Rectal smooth muscle tissue (tissue), 1 donor: ENCODE data around the gene SPECC1.
"Not testable (repeated sequence)": the region's sequence is repeated elsewhere in the genome, so short reads cannot be mapped to it uniquely, and the experiment has no call there.

Experiments
- H3K27ac ChIP-seq: one replicate; pipeline ENCODE4 v1.7.0; 2013; ENCODE audit warnings: low read depth, low read length, inconsistent platforms
- H3K27me3 ChIP-seq: one replicate; pipeline ENCODE4 v1.7.0; 2013; ENCODE audit warnings: low read length; ENCODE audit not compliant: control insufficient read depth, insufficient read depth
- H3K36me3 ChIP-seq: one replicate; pipeline ENCODE4 v1.7.0; 2013; ENCODE audit warnings: low read length; ENCODE audit not compliant: control insufficient read depth, insufficient read depth
- H3K4me1 ChIP-seq: one replicate; pipeline ENCODE4 v1.7.0; 2013; ENCODE audit warnings: low read length; ENCODE audit not compliant: control insufficient read depth, insufficient read depth
- H3K4me3 ChIP-seq: one replicate; pipeline ENCODE4 v1.7.0; 2013; ENCODE audit warnings: low read length
- H3K9ac ChIP-seq: one replicate; pipeline ENCODE4 v1.7.0; 2013; ENCODE audit warnings: low read length

The SPECC1 gene

DNA sequence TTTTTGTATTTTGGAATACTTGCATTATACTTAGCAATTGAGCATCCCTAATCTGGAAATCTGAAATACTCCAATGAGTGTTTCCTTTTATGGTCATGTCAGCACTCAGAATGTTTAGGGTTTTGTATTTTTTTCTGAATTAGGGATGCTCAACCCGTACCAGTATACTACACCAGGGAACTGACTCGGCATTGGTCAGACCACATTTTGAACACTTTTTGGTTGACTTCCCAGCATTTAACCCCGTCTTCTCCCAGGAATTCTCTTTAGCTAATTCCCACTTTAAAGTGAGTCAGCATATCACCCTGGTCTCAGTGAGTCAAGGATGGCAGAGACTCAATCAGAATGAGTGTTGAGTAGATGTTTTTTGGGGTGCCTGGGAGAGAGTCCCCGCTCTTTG lies 177.9 kb downstream of the SPECC1 start:
- H3K36me3 ChIP-seq = no peaks in the 10 kb centered on the region
- H3K4me1 ChIP-seq = no peaks in the 10 kb centered on the region
- H3K9ac ChIP-seq = no peak overlapping the region
- no peak overlapping the region for H3K4me3 ChIP-seq
- no peaks in the 10 kb centered on the region for H3K27me3 ChIP-seq
- no peak overlapping the region for H3K27ac ChIP-seq

DNA sequence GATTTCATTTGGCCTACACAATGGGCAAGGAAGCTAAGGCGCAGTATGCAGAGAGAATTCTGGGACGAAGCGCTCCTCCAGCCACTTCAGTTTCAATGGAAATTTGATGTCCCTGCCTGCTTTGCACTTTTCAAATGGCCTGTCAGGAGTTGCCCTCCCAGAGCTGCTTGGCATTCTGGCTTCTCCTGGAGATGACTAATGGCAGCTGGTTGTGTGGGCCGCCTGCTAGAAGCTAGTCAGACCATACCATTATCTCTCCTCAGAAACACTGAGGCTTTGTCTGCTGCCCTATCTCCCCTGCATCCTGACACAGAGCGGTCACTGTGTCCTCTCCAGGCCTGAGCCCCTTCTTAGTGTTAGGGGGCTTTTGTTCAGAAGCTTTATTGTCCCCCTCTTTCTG lies 180.1 kb downstream of the SPECC1 start:
- Histone ChIP-seq H3K9ac (no peak overlapping the region), H3K4me1 (peaks cover 4% of the 10 kb centered on the region), H3K36me3 (no peaks in the 10 kb centered on the region), H3K4me3 (no peak overlapping the region), H3K27me3 (no peaks in the 10 kb centered on the region), H3K27ac (no peak overlapping the region)

DNA sequence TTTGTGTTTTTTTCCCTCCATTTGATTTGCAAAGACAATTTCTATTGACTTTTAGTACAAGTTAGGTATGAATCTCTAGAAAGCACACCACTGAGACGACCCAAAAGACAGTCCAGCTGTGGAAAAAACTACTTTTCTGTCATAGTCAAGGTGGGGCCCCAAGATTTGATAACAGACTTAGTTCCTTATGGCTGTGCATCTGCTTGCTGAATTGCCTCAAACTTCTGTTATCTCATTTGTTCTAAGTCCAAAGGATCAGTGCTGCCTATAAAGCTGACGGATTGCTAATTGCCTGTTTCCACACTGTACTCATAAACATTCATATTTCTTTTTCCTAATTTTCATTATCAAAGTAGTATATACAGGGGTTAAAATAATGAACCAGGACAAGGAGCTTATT lies 180.8 kb downstream of the SPECC1 start:
- Histone ChIP-seq H3K36me3 (no peaks in the 10 kb centered on the region), H3K4me1 (peaks cover 4% of the 10 kb centered on the region), H3K9ac (no peak overlapping the region), H3K27ac (peak overlapping the region; percentile 14), H3K27me3 (no peaks in the 10 kb centered on the region), H3K4me3 (no peak overlapping the region)

DNA sequence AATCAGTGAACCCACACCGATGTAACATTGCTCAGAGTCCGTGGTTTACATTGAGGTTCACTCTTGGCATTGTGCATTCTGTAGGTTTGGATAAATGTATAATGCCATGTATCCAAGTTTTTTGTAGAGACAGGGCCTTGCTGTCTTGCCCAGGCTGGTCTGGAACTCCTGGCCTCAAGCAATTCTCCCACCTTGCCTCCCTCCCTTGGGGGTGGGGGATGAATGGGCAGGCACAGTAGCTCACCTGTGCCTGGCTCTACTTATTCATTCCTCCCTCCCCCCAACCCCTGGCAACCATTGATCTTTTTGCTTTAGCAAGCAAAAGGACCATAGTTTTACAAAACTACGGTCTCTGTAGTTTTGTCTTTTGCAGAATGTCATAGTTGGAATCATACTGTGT lies 181.4 kb downstream of the SPECC1 start:
- Histone ChIP-seq H3K27ac (no peak overlapping the region), H3K9ac (no peak overlapping the region), H3K4me1 (peaks cover 4% of the 10 kb centered on the region), H3K27me3 (no peaks in the 10 kb centered on the region), H3K36me3 (no peaks in the 10 kb centered on the region), H3K4me3 (no peak overlapping the region)

DNA sequence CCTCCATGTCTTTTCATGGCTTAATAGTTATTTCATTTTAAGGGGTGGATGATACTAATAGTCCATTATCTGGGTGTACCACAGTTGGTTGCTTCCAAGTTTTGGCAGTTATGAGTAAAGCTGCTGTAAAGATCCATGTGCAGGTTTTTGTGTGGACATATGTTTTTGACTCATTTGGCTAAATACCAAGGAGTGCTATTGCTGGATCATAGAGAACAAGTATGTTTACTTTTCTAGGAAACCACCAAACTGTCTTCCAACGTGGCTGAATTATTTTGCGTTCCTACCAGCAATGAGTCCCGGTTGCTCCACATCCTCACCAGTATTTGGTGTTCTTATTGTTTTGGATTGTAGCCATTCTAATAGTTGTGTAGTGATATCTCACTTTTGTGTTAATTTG lies 181.9 kb downstream of the SPECC1 start:
- H3K27ac ChIP-seq = no peak overlapping the region
- H3K4me1 ChIP-seq = peaks cover 4% of the 10 kb centered on the region

DNA sequence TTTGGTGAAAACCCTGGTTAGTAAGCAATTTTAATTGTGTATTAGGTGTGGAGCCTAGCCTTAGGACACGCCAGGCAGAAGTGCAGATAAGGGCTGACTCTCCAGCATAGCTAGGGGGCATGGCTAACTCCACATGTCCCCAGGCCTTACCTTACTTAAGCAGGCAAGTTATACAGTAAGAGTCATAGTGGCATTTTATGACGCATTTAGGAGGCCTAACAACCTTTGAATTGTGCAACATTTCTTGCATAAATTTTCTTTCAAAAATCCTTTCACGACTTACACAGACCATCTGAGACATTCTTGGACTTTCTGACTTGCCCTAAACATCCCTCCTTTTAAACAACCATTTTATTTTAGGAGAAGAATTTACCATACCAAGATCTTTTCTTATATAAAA lies 187.1 kb downstream of the SPECC1 start:
- not testable (repeated sequence) for H3K36me3 ChIP-seq, H3K4me1 ChIP-seq, H3K4me3 ChIP-seq, H3K9ac ChIP-seq, H3K27ac ChIP-seq, H3K27me3 ChIP-seq

More for the DNA sequence above, 181.9 kb downstream of the SPECC1 start:
- Histone ChIP-seq H3K4me3 (no peak overlapping the region), H3K9ac (no peak overlapping the region), H3K36me3 (no peaks in the 10 kb centered on the region), H3K27me3 (no peaks in the 10 kb centered on the region)

DNA sequence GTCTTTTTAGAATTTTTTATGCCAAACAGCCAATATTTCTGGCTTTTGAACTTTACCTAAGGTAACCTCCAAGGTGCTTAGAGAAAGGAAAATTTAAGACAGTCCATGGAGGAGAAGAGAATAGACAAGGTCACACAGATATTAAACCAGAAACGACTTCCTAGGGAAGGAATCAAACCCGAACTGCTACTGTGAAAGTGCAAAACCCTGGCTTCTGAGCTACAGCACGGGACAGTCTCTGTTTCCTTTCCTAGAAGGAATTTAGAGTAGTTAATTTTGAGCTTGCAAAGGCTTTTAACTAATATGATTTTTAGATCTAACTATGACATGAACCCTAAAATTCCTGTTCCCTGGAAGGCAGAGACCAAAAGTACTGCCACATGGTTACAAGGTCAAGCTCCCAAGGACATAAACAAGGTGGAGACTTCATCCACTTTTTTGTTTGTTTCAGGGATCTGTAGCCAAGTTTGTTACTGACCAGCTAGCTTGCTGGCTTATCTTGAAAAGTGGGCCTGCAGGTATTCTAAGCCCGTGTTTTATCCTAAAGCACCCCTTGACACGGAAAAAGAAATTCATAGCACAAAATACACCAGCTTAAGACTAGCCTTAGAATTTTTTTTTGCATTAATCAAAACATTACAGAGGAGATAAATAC lies 188.2 kb downstream of the SPECC1 start:
- Histone ChIP-seq H3K4me3 (no peak overlapping the region), H3K36me3 (no peaks in the 10 kb centered on the region), H3K4me1 (peaks cover 3% of the 10 kb centered on the region), H3K9ac (no peak overlapping the region), H3K27me3 (no peaks in the 10 kb centered on the region), H3K27ac (no peak overlapping the region)

DNA sequence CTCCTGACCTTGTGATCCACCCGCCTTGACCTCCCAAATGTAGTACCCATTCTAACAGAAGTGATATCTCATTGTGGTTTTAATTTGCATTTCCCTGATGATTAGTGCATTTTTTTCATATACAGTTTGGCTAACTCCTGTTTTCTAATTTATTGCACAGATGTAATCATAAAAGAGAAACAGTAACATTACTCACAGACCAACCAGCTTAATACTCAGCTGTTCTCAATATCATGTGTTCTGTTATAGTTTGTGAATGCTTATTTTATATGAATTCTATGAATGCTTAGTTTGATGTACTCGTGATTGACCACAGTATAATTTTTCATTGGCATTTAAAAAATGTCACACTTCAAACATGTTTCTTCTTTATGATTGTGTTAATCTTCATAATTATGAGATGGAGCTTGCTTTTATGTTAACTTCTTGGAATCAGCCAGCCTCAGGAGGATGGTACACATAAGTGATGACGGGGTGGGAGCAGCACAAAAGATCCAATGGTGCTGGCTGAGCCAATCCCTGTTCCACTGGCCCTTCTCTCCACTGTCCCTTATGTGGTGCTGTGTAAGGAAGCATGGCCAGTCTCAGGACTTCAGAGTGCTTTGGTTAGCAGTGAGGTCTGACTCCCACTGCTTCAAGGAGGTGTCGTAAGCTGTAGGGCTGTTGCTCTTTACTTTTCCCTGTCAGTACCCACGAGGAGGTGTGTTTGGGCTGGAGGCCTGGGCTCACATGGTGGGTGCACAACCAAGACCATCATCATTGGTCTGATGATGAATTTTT lies 191.0 kb downstream of the SPECC1 start:
- Histone ChIP-seq H3K36me3 (no peaks in the 10 kb centered on the region), H3K27ac (no peak overlapping the region), H3K4me3 (no peak overlapping the region), H3K9ac (no peak overlapping the region), H3K27me3 (no peaks in the 10 kb centered on the region), H3K4me1 (no peaks in the 10 kb centered on the region)

DNA sequence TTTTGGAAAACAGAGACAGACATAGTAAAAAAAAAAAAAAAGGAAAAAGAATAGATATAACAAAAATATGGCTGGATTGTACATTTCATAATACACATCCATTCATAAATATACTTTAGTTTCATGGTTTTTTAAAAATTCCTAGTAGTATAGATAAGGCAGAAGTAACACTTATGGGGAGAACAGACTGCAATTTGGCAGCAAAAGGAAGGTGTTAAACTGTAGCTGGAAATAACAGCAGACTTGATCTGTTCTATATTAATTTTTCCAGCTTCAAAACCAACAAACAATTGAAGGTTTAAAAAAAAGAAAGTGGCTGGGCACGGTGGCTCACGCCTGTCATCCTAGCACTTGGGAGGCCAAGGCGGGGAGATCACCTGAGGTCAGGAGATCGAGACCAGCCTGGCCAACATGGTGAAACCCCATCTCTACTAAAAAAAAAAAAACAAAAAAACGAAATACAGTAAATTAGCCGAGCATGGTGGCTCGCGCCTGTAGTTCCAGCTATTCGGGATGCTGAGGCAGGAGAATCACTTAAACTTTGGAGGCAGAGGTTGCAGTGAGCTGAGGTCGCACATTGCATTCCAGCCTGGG lies 191.8 kb downstream of the SPECC1 start:
- Histone ChIP-seq H3K9ac (no peak overlapping the region), H3K4me1 (no peaks in the 10 kb centered on the region), H3K27ac (no peak overlapping the region), H3K4me3 (no peak overlapping the region), H3K36me3 (no peaks in the 10 kb centered on the region), H3K27me3 (no peaks in the 10 kb centered on the region)

DNA sequence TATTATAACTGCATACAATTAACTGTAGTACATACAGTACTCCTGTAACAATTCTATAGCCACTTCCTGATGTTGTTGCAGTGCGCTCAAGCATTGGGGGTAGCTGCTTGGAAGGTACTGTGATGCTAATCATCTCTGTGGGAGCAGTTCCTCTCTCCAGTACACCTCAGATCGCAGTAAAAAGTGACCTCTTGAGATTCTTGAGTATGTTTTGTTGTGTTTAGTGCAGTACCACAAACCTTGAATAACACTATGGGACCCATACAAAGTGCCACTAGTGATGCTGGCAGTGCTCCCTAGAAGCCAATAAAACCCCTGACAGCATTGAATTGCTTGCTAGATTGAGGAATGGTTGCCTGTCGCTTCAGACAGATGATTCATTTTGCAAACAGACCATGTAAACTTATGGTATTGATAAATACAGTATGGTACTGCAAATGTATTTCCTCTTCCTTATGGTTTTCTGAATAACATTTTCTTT lies 193.0 kb downstream of the SPECC1 start:
- no peak overlapping the region for H3K9ac ChIP-seq
- no peaks in the 10 kb centered on the region for H3K4me1 ChIP-seq
- H3K4me3 ChIP-seq = no peak overlapping the region
- no peaks in the 10 kb centered on the region for H3K27me3 ChIP-seq
- no peaks in the 10 kb centered on the region for H3K36me3 ChIP-seq
- no peak overlapping the region for H3K27ac ChIP-seq

DNA sequence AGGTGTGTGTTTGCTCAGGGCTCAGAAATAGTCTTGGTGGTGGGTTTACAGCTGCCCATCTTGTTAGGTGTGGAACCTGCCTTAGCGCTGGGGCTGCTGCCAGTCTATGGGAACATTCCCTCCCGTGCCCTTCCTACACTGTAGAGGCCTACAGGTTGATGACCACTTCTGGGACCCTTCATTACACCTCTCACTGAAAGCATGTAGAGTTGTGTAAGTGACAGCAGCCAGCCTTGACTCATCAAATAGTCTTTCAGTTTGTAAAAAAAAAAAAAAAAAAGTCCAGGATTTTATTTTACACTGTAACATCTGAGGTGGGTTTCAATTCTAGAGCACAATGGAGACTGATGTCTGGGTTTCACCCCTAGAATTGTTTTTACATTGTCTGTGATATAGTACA lies 193.9 kb downstream of the SPECC1 start:
- no peak overlapping the region for H3K9ac ChIP-seq
- H3K4me1 ChIP-seq = no peaks in the 10 kb centered on the region
- H3K36me3 ChIP-seq = no peaks in the 10 kb centered on the region
- no peak overlapping the region for H3K27ac ChIP-seq
- H3K4me3 ChIP-seq = no peak overlapping the region
- H3K27me3 ChIP-seq = no peaks in the 10 kb centered on the region

DNA sequence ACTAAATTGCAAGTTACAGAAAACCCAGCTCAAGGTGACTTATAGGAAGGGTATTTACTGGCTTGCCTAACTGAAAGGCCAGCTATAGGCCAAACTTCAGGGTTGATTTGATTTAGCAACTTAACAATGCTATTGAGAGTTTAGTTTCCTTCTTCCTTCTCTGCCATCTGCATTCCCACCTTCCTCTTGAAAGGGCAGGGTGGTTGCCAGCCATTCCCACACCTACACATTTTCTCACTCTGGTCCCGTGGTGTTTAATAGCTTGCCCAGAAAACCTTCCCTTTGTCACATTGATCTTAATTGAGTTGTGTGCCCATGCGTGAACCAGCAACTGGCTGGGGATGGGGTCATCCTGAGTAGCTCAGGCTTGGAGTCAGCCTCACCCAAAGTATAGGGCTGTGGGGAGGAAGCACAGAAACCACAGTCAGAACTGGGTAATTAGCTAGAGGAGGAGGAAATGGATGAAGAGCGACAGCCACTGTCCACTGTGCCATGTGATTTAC lies 194.7 kb downstream of the SPECC1 start:
- Histone ChIP-seq H3K36me3 (no peaks in the 10 kb centered on the region), H3K4me3 (no peak overlapping the region), H3K27me3 (no peaks in the 10 kb centered on the region), H3K4me1 (no peaks in the 10 kb centered on the region), H3K27ac (no peak overlapping the region), H3K9ac (no peak overlapping the region)
